CD4-positive, alpha-beta T cell treated with Interleukin-10 for 1 hour (primary cell): ENCODE results near the gene DPP10.

Experiments
- DNase-seq: peaks from one replicate; pipeline ENCODE4 v3.0.0-alpha.2; 2020

Gene DPP10

DNA sequence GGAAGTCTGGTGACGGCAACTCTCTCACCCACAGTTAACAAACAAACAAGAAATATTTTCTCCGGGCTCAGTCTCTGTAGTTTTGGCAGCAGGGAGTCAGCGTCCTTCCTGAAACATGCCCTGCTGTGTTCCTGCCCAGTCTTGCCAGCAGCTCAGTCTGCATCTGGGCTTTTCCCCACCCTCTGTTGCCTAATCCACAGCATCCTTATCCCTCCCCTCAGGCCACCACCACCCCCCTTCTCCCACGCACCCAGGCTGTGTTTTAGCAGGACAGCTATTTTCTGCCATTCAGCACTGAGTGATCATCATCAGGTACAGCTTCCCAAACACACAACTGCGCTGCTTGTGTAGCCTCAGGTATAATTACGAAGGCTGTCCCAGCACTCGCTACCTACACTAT is 168.2 kb downstream of the DPP10 start:
- DNase-seq = no peak

DNA sequence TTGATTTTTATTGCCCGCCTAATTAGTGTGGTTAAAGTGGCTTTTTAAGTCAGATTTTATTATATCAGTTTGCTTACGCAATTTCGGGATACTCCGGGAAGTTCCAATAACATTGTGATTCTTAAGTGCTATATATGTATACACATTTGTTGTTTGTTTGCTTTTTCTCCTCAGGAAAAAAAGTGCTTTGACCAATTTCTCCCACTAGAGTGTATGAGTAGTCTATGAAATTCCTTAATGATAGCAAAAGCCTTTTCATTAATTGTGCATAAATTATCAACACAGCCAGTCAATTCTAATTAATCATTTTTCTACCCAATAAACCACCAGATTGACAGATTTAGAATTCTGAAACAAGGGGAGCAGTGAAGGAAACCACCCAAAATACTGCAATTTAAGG is 172.2 kb downstream of the DPP10 start:
- DNase-seq = no peak

DNA sequence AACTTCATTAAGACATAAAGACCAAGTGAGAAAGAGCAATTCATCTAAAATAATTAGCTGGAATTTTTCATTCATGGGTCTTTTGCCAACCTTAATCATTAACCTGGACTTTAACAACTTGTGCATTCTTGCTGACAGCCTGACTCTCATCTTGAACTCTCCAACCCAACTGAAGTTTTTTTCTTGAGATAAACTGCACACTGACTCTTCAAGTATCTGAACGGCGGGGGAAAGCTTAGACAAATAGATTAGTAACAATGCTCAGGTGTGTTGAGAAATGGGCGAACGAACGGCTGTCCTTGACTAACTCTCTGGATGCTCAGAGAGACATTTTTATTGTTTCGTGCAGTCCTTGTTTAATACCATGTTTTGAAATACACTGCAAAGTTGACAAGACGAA is 186.0 kb downstream of the DPP10 start:
- no peak for DNase-seq

DNA sequence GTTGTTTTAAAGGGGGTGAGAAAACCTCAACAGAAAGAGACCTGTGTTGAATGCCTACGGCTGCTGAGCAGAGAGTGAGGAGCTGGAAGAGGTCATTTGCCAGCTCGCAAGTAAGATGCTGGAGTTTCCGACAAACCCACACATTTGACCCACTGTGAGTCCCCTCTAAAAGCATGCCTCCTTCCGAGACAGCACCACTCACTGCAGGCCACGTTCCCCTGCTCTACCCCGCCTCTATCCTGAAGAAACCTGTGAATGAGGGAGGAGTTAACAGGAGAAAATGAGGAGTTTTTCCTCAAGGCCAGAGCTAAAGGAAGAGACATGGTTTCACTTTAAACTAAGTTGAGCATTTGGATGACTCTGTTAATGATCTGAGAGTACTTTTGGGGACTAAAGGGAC is 188.7 kb downstream of the DPP10 start:
- no peak for DNase-seq

DNA sequence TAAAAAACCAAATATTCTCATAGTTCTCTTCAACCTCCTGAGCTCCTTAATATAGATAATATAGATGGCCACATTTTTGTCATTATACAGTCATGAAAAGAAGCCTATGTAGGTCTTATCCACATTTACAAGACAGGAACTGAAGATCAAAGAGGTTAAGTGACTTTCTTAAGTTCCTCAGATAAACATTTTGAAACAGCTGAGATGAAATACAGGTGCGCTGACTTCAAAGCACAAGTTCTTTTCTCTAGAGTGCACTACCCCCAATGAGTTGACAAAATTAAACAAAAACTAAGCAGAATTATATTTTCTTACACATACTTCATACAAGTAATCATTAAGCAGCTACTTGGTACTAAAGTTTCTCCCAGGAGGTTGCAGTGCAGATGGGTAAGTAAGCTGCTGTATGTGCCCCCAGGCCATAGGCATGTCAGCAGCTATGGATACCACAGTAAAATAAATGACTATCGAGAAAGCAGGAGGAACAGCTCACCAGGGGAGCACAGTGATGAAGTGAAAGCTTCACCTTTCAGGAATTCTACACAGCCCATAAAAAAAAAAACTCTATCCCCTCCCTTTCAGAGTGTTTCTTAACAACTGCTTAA is 199.8 kb downstream of the DPP10 start:
- DNase-seq = no peak

DNA sequence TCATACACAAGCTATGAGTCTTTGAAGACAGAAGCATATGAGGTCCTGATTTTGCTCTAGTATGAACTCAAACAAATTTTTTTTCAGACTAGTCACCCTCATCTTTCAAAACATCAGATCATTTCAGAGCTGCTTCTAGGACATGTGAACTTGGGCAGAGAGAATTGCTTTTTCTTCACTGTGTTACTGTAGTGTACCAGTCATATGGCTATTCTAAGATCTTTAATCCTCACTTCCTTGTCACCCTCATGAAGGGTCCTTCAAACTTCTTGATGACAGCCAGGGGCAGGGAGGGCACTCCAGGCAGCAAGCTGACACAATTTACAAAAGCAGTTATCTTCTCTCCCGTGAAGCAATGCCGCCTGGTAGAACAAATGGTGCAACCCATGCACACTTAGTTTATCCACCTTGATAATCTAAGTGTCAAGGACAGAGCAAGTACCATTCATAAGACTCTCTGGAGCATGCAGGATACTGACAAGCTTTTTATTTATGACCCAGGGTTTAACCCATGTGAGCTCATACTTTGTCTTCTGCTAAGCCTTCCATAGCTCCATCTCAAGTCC is 200.6 kb downstream of the DPP10 start:
- DNase-seq = no peak

DNA sequence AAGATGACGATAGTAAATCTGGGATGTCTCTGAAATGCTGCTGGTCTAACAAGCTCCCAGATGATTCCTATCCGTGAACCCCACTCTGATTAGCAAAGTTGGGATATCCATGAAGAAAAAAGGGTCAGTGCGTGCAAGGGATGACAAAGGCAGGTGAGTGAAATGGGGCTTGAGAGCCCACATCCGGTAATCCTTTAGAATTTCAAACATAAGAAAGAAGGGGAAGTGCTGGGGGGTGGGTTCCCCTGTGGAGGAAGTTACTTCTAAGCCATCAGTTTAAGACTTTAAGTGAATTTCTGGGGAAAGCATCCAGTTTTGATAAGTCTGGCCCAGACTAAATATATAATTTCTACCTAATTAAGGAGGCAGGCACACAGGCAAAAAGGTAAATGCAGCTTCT is 209.5 kb downstream of the DPP10 start:
- DNase-seq = no peak

DNA sequence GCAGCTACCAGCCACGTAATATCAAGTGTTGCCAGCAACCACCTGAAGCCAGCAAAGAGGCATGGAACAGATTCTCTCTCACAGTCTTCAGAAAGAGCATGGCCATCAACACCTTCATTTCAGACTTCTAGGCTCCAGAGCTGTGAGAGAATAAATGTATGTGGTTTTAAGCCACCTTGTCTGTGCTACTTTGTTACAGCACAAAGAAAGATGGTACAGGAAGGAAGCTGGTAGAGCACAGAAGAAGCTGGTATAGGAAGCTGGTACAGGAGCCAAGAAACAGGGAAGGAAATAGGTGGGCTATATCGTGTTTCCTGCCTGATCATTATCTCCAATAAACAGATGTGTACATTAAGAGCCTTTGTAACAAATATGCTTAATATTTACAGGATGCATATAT is 217.4 kb downstream of the DPP10 start:
- DNase-seq = no peak

DNA sequence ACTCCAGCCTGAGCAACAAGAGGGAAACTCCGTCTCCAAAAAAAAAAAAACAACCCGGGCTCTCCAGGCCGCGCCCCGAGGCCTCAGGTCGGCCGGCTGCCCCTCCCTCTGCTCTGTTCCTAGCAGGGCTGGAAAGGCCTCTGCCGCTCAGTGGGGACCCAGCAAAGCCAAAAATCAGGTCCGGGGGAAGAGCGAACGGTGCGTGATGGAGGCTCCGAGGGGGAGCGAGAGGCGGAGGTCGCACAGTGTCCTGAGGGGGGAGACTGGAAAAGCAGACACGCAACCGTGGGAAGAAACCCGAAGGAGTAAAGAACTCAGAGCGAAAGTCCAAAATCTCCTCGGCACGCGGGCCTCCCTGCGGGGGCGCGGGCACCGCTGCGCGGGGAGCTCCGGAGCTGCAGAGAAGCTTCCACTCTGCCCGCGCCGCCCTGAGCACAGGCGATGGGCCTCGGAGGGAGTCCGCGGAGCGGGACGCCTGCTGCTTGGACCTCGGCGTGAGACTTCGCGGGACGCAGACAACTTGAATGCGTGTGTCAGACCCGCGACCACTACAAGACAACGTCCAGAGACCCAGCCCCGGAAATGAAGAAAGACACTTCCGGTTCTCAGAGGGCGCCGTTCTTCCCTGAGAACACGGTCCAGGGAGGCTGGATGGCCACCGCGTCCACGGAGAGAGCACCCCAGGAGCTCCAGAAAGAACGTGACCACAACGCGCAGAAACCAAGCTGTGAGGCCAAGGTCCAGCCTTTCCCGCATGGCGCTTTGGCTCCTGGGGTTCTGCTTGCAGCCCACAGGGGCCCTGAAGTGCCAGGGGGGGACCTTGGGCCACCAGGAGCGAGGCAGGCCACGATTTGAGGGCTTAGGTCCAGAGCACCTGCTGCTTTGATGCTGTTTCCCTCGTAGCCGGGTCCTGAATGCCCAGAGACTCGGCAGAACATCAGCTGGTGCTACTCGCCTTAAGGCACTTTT is 219.8 kb downstream of the DPP10 start:
- no peak for DNase-seq

DNA sequence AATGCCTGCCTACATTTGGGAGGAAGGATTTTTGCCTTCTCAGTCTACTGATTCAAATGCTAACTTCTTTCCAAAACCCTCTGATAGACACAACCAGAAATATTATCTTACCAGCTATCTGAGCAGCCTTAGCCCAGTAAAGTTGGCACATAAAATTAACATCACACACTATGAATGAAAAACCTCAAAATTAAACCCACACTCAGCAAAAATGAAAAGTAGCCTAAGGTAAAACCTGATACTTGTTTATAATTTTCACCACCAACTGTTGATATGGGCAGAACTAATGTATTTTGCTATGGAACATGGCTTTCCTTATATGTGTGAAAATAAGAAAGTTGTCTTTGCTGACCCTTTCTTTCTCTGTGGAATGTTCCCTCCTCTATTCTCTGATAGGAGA is 226.0 kb downstream of the DPP10 start:
- no peak for DNase-seq

DNA sequence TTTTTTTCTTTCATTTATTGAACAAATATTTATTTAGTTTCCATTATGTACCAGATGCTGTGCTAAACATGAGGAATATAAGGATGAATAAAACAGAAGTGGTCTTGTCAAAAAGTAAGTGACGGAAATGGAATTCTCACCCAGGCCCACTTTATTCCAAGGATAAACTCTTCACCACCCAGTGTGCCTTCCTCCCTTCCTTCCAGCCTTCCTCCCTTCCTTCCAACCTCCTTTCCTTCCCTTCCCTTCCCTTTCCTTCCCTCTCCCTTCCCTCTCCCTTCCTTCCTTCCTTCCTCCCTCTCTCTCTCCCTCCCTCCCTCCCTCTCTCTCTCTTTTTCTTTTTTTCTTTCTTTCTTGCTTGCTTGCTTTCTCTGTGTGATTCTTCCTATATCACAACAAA is 240.8 kb downstream of the DPP10 start:
- no peak for DNase-seq

DNA sequence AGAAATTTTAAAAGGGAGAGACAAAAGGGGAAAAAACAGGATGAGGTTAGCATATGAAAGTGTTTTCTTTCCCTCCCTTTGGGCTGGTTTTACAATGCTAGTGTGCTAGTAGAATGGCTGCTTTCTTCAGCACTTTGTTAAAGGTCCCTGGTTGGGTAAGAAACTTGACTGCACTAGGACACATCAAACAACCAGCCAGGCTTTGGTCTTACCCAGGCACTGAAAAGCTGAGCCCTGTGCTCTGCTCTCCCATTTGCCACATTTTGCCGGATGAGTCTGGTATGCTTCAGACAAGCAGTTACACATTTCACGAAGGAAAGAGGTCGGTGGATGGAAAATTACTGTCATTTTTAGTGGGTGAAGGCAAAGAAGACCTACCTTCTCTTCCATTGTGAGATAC is 242.0 kb downstream of the DPP10 start:
- DNase-seq = no peak

DNA sequence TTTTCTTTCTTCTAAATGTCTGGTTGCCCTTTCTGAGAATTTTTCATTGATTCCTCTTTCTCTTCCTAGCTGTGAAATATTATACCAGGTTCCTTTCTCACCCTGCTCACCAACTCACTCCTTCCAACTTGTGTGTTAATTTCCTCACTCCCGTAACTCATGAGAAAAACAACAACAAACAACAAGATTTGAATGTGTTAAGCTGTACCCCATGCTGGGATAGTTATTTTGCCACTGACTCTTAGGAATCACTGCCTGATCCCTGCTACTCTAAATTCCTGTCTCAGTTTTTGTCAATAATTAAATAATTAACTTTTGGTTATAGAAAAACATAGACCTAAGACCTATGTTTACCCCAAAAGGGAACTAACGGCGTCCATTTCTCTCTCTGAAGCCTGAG is 242.7 kb downstream of the DPP10 start:
- no peak for DNase-seq

DNA sequence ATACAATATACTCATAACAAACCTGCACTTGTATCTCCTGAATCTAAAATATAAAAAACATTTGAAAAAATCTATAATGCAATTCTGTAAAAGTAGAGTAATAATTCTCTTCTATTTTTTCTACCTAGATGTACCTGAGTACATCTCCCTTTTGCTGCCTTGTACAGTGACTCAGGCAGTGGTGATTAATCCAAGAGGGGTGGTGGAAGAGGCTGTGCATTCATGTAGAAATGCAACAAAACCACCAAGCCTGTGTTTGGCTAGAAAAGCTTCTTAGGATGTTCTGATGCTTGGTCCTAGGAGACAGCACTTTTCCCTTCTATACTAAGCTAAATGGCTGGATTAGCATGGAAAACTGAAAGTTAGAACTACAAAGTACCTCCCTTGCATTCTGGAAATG is 245.8 kb downstream of the DPP10 start:
- no peak for DNase-seq

DNA sequence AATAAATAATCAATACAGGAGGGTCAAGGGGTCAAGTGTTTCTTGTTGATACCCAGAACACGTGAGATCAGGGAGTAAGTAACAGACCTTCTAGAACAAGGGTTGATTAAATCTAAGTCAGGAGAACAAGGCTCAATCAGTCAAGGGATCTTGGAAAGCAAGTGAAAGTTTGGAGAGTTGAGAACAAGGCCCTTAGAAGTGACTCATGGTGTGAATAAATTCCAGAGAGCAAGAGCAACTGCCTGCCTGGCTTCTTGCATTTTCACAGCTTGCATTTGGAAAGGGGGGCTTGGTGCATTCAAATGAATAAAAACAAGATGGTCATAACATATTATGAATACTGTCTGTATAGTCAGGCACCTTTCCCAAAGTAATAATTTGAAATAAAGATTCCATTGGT is 256.1 kb downstream of the DPP10 start:
- no peak for DNase-seq

DNA sequence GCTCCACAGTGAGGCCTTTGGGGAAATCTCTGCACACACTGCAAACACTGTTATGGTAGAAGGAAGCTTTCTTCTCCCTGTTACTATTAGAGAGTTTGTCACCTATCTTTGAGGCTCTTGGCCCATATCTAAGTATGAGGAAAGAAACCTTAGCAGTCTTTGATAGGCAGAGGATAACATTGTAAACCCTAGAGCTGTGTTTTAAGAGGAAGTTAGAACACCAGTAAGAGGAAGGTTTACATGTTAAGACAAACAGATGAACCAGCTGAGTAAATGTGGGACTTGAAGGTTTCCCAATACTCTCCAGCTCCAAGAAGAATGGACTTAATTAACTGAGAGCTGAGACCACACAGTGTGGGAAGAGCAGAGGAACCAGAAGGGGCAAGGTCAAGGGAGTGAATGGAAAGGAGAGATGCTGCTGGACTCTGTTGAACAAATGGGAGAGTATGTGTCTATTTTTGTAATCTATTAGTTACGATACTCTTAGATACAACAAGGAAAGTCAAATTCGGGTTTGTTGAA is 257.0 kb downstream of the DPP10 start:
- no peak for DNase-seq

DNA sequence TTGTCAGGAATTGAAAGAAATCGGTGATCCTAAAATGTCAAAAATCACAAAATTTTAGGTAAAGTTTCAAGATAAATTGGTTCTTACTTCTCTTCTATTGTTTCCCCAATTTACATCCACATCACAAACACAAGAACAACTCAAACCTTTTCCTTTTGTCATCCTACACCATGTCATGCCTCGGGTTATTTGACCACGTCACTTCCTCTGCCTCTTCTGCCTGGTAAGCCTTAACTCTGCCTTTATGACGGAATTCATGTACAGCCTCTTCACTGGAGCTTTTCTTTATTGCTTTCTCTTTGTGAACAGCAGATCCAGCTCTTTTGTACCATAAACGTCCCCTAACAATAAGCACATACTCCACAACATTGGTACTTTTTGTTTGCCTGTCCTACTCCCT is 258.0 kb downstream of the DPP10 start:
- DNase-seq = no peak

DNA sequence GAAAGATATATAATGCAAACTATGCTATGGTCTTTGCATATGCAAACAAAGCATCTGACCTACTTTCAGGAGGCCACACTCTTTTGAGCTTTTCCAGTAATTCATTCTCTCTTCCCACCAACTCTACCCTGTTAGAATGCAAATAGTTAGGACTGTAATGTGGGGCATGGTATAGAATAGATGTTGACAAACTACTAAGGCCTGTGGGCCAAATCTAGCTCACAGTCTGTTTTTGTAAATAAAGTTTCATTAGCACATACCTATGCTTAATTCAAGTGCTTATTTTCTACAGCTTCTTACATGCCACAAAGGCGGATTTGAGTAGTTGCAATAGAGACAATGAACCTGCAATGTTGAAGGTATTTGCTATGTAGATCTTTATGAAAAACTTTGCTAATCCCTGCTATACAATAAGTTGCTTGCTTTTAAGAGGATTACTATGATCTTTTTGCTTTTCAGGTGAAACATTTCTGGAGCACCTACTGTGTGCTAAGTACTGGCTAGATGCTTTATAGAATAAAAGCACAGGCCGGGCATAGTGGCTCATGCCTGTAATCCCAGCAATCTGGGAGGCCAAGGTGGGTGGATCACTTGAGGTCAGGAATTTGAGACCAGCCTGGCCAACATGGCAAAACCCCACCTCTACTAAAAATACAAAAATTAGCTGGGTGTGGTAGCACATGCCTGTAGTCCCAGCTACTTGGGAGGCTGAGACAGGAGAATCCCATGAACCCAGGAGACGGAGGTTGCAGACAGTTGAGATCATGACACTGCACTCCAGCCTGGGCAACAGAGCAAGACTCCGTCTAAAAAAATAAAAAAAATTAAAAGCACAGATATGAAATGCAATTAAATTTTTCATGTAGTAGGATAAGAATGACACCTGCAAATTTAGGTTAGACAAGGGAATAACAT is 267.8 kb downstream of the DPP10 start:
- DNase-seq = no peak

DNA sequence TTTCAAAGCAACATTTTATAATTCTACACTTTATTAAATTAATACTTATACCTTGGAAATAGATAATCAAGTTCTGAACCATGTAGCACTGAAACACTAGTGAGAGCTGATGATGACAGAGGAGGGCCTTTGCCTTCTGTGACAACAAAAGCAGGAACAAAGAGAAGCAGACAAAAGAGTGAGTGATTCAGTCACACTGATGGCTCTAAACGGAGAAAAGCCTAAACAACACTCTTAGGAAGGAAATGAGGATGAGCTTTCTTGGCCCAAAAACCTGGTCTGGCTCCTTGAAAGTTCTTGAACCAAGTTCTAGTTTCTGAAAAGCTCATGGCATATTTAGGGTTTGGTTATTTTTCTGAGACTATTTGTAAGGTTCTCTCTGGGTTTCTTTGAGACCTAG is 271.9 kb downstream of the DPP10 start:
- DNase-seq = no peak

DNA sequence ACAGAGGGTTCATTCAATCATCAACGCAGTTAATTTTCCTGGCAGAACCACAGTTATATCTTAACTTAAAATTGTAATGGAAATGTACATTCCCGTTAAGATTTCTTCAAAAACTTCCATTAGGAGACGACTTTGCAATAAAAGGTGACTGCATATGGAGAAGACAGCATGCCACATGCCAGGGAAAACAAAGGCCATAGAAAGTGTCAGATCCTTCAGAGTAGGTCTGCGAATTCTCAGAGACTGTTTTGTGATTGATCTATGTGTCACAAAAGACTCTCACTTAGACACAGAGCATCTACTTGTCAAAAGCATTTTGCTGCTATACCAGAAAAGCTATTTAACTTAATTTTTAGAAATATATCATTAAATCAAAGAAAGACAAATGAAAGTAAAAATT is 274.6 kb downstream of the DPP10 start:
- DNase-seq = no peak

DNA sequence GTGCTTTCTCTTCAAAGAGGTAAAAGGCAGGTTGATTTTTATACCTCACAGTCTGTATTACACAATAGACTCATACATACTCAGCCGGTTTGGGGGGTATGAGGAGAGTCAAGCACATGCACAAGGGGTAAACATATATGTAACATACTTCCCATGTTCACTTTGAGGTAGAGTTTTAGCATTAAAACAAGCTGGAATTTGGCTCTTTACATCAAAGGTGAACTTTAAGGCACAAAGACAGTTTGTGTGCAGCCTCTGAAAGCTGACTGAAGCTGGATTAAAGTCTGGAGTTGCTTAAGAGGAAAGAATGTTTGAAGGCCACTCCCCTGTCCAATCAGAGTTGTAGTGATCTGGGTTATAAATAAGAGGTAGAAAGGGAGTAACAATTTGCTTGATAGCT is 282.0 kb downstream of the DPP10 start:
- DNase-seq = no peak

DNA sequence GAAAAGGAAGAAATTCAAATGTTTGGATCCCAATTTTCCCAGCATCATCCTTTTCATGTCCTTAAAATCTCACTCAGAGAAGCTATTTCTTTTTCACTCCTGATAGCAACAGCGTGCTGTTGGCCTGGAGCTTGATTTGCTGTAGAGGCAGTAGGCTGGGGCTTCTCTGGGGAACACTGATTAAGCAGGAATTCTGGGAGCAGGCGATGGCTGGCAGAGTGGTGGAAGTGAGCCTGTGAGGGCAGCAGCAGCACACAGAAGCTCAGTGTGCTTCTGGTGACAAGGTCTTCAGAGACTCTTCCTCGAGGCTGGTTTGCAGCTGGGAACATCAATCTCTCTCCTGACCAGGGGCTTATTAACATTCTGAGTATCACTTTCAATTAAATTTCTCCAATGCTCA is 284.6 kb downstream of the DPP10 start:
- no peak for DNase-seq

DNA sequence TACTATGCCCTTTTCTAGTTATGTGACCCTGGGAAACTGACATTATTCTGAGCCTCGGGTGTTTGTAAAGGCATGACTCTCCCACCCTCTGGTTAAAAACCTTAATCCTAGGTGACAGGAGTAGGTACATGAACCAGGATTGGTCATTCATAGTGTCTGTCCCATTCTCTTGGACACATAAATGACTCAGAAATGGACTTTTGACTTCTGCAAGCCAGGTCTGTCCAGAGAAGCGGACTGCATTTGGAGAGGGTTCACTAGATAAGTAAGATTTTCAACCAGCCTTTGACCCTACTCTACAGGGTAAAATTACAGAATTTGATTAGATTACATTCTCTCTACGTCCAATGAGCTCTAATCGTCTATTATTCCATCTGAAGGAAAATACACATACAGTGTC is 285.9 kb downstream of the DPP10 start:
- no peak for DNase-seq
